Sigmoid colon (tissue), 7 donors: ENCODE data around the gene CDK16. TPM values are rescaled to one million over a fixed set of nuclear protein-coding genes. Genes with fewer than 3 reads are reported as not detected.

Experiments
- DNase-seq: peaks from one replicate; pipeline ENCODE4 v3.0.0-alpha.2; 2019
- H3K27ac ChIP-seq, 4 donors: fragments of 200-600 bp; sonication (generic); one replicate each; pipeline ENCODE4 v1.5.1; 2016 to 2019; ENCODE audit warnings: mild to moderate bottlenecking in 1 of 4
- H3K27me3 ChIP-seq, 3 donors: fragments of 200-600 bp; sonication (generic); one replicate each; pipeline ENCODE4 v1.5.1; 2019; ENCODE audit warnings: mild to moderate bottlenecking in 1 of 3
- H3K36me3 ChIP-seq, 4 donors: fragments of 200-600 bp; sonication (generic); one replicate each; pipeline ENCODE4 v1.5.1; 2016 to 2019
- H3K4me1 ChIP-seq, 4 donors: fragments of 200-600 bp; sonication (generic); one replicate each; pipeline ENCODE4 v1.5.1; 2017 to 2019
- H3K4me3 ChIP-seq, 4 donors: fragments of 200-600 bp; sonication (generic); one replicate each; pipeline ENCODE4 v1.5.1; 2017 to 2019; ENCODE audit warnings: mild to moderate bottlenecking in 2 of 4, moderate library complexity in 1 of 4
- H3K9me3 ChIP-seq, 4 donors: fragments of 200-600 bp in 3 of 4; sonication (generic) in 3 of 4; one replicate each; pipeline versions ENCODE4 v1.5.1 to v1.6.1; 2013 to 2019
- CTCF ChIP-seq, 4 experiments: fragments of 450-650 bp in 3 of 4; fragments of 200-600 bp in 1 of 4; IDR thresholded peaks; one replicate each; pipeline ENCODE4 v1.5.1; 2016 to 2019; ENCODE audit warnings: antibody characterized with exemption in 4 of 4, mild to moderate bottlenecking in 3 of 4, moderate library complexity in 2 of 4
- EP300 ChIP-seq, 4 donors: sonication (generic); formaldehyde crosslinking; IDR thresholded peaks; one replicate each; pipeline ENCODE4 v1.6.1; 2017; ENCODE audit warnings: antibody characterized with exemption in 4 of 4
- POLR2A ChIP-seq, 2 donors: fragments of 450-650 bp; IDR thresholded peaks; one replicate each; pipeline ENCODE4 v1.6.1; 2016; ENCODE audit warnings: antibody characterized with exemption in 2 of 2, mild to moderate bottlenecking in 2 of 2, moderate library complexity in 2 of 2
- POLR2AphosphoS5 ChIP-seq, 4 donors: sonication (generic); formaldehyde crosslinking; IDR thresholded peaks; one replicate each; pipeline ENCODE4 v1.6.1; 2017; ENCODE audit warnings: antibody characterized with exemption in 4 of 4
- WGBS, 2 donors: extraction: QIAGEN DNeasy Blood & Tissue Kit; methylation state at CpG; one replicate each; pipeline ENCODE4 v1.1.7; 2013; 5-methylcytosine and 5-hydroxymethylcytosine counted together
- intact Hi-C: fragments of 100-400 bp; cut with DNase I; formaldehyde crosslinking; loops from one replicate; pipeline ENCODE4 v1.15.1; 2023
- polyA plus RNA-seq, 3 donors: library from polyadenylated mRNA; stranded (reverse); fragments of 200-250 nt; gene quantifications; one replicate each; pipeline ENCODE4 v1.2.3, GENCODE V29; 2013
- total RNA-seq, 4 donors: library from RNA; depleted of rRNA; stranded (reverse); fragments of >200 nt; gene quantifications; one replicate each; pipeline ENCODE4 v1.1.0, GENCODE V29; 2016
- donor health status: healthy with polysubstance abuse.
- donor health status: Bipolar disorder and iron deficiency.
- donor health status: healthy.

The CDK16 gene
- total and polyA plus RNA-seq, 7 donors: 35.4 to 64.6 (median 46.3) TPM

- Histone ChIP-seq H3K4me3 (no peak overlapping the region), H3K27ac (peak overlapping the region; percentile 55 to 67 (median 62)), H3K9me3 (no peaks in the 10 kb centered on the region), H3K4me1 (peaks cover 0 to 11% (median 4%) of the 10 kb centered on the region in 4 donors), H3K36me3 (peaks cover 5 to 83% (median 30%) of the 10 kb centered on the region in 4 donors), H3K27me3 (no peaks in the 10 kb centered on the region)
- peak; percentile 79 for DNase-seq
- TF ChIP-seq EP300 (IDR thresholded peaks at IDR 0.05) (no peak), POLR2AphosphoS5 (IDR thresholded peaks at IDR 0.05) (peak in 2 of 4 donors; percentile 13 to 24), CTCF (IDR thresholded peaks at IDR 0.05) (no peak), POLR2A (IDR thresholded peaks at IDR 0.05) (no peak)
- intact Hi-C loops: no loop called here
- WGBS, 2 donors: 85 to 87% methylated on average over 14 of the region's 14 CpGs
These were observed 39.1 kb upstream of the CDK16 start for GRCh38 chrX:47179221-47179927.

- peaks cover 5 to 82% (median 30%) of the 10 kb centered on the region in 4 donors for H3K36me3 ChIP-seq
- no peak for TF ChIP-seq POLR2A (IDR thresholded peaks at IDR 0.05)
- TF ChIP-seq CTCF (IDR thresholded peaks at IDR 0.05): no peak
- no peak for TF ChIP-seq POLR2AphosphoS5 (IDR thresholded peaks at IDR 0.05)
- no peak for TF ChIP-seq EP300 (IDR thresholded peaks at IDR 0.05)
- no peak for DNase-seq
- WGBS, 2 donors: 93% methylated on average over 18 of the region's 18 CpGs
- H3K4me3 ChIP-seq: no peak overlapping the region
- peak overlapping the region; percentile 39 to 62 (median 61) for H3K27ac ChIP-seq
- no peaks in the 10 kb centered on the region for H3K27me3 ChIP-seq
- intact Hi-C loops: no loop called here
- H3K9me3 ChIP-seq: no peaks in the 10 kb centered on the region
- H3K4me1 ChIP-seq: peaks cover 0 to 11% (median 4%) of the 10 kb centered on the region in 4 donors
These were observed 38.6 kb upstream of the CDK16 start for GRCh38 chrX:47179928-47180255.

GRCh38 chrX:47180346-47180745 is 38.1 kb upstream of the CDK16 start:
- 94 to 96% methylated on average over 8 of the region's 8 CpGs for WGBS, 2 donors
- Histone ChIP-seq H3K36me3 (peaks cover 5 to 82% (median 29%) of the 10 kb centered on the region in 4 donors), H3K27ac (peak overlapping the region in 1 of 4 donors; percentile 62)

GRCh38 chrX:47181301-47181700 is 37.2 kb upstream of the CDK16 start:
- DNase-seq: no peak
- no peak for TF ChIP-seq EP300 (IDR thresholded peaks at IDR 0.05)
- TF ChIP-seq POLR2AphosphoS5 (IDR thresholded peaks at IDR 0.05): no peak
- TF ChIP-seq POLR2A (IDR thresholded peaks at IDR 0.05): no peak
- TF ChIP-seq CTCF (IDR thresholded peaks at IDR 0.05): no peak
- intact Hi-C loops: no loop called here

More at GRCh38 chrX:47180346-47180745, 38.1 kb upstream of the CDK16 start:
- DNase-seq: no peak
- Histone ChIP-seq H3K4me1 (peaks cover 0 to 11% (median 4%) of the 10 kb centered on the region in 4 donors), H3K9me3 (no peaks in the 10 kb centered on the region), H3K4me3 (no peak overlapping the region), H3K27me3 (no peaks in the 10 kb centered on the region)
- no peak for TF ChIP-seq EP300 (IDR thresholded peaks at IDR 0.05)
- TF ChIP-seq POLR2A (IDR thresholded peaks at IDR 0.05): no peak
- no peak for TF ChIP-seq CTCF (IDR thresholded peaks at IDR 0.05)
- no peak for TF ChIP-seq POLR2AphosphoS5 (IDR thresholded peaks at IDR 0.05)
- intact Hi-C loops: no loop called here

More at GRCh38 chrX:47181301-47181700, 37.2 kb upstream of the CDK16 start:
- Histone ChIP-seq H3K4me1 (peaks cover 0 to 11% (median 4%) of the 10 kb centered on the region in 4 donors), H3K4me3 (no peak overlapping the region), H3K27ac (no peak overlapping the region), H3K27me3 (no peaks in the 10 kb centered on the region), H3K9me3 (no peaks in the 10 kb centered on the region), H3K36me3 (peaks cover 5 to 83% (median 29%) of the 10 kb centered on the region in 4 donors)
- WGBS, 2 donors: 97% methylated on average over 10 of the region's 10 CpGs
